Measurements from ENCODE around the gene ZNF512B.

- TF ChIP-seq CTCF (IDR thresholded peaks at IDR 0.05 in 4 of 5, conservative IDR thresholded peaks at IDR 0.05 in 1 of 5), result no peak
- no peak for TF ChIP-seq POLR2A (IDR thresholded peaks at IDR 0.05)
These were observed 34.4 kb upstream of the ZNF512B start for GRCh38 chr20:64003960-64004725.
